ENCODE data around the gene CDK16. TPM values are rescaled to one million over a fixed set of nuclear protein-coding genes. Genes with fewer than 3 reads are reported as not detected.

The CDK16 gene
- total and polyA plus RNA-seq, 8 donors: 31.2 to 156 (median 47.4) TPM

- intact Hi-C loops (cut with DNase I; ENCODE audit: low total_unique reads): no loop called here
- Histone ChIP-seq H3K36me3 (peaks cover 22 to 73% (median 71%) of the 10 kb centered on the region in 4 donors), H3K4me1 (no peaks in the 10 kb centered on the region), H3K9me3 (peaks cover 0 to 3% (median 0%) of the 10 kb centered on the region in 4 donors), H3K27ac (no peak overlapping the region), H3K4me3 (no peak overlapping the region), H3K27me3 (peaks cover 0 to 12% (median 0%) of the 10 kb centered on the region in 3 donors)
- DNase-seq: peak in 1 of 2 donors; percentile 21
- 83 to 96% (median 94%) methylated on average over 22 to 34 of the region's 34 CpGs for WGBS, 5 donors
- TF ChIP-seq, protein P1, sequence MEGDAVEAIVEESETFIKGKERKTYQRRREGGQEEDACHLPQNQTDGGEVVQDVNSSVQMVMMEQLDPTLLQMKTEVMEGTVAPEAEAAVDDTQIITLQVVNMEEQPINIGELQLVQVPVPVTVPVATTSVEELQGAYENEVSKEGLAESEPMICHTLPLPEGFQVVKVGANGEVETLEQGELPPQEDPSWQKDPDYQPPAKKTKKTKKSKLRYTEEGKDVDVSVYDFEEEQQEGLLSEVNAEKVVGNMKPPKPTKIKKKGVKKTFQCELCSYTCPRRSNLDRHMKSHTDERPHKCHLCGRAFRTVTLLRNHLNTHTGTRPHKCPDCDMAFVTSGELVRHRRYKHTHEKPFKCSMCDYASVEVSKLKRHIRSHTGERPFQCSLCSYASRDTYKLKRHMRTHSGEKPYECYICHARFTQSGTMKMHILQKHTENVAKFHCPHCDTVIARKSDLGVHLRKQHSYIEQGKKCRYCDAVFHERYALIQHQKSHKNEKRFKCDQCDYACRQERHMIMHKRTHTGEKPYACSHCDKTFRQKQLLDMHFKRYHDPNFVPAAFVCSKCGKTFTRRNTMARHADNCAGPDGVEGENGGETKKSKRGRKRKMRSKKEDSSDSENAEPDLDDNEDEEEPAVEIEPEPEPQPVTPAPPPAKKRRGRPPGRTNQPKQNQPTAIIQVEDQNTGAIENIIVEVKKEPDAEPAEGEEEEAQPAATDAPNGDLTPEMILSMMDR (IDR thresholded peaks at IDR 0.05): no peak
- TF ChIP-seq POLR2AphosphoS5 (IDR thresholded peaks at IDR 0.05): no peak
- TF ChIP-seq EP300 (IDR thresholded peaks at IDR 0.05): no peak
- no peak for TF ChIP-seq POLR2A (IDR thresholded peaks at IDR 0.05)
These were observed 47.4 kb upstream of the CDK16 start for GRCh38 chrX:47170861-47171692.

GRCh38 chrX:47171996-47172395, 46.5 kb upstream of the CDK16 start:
- peaks cover 0 to 14% (median 0%) of the 10 kb centered on the region in 3 donors for H3K27me3 ChIP-seq
- intact Hi-C loops (cut with DNase I; ENCODE audit: low total_unique reads): no loop called here
- H3K9me3 ChIP-seq: no peaks in the 10 kb centered on the region
- WGBS, 5 donors: 76 to 100% (median 91%) methylated on average over 1 to 2 of the region's 2 CpGs
- no peak overlapping the region for H3K4me3 ChIP-seq
- no peaks in the 10 kb centered on the region for H3K4me1 ChIP-seq
- no peak for TF ChIP-seq POLR2A (IDR thresholded peaks at IDR 0.05)
- TF ChIP-seq, protein P1 (IDR thresholded peaks at IDR 0.05): no peak
- peaks cover 22 to 82% (median 80%) of the 10 kb centered on the region in 4 donors for H3K36me3 ChIP-seq
- peak in 1 of 2 donors; percentile 9 for DNase-seq
- H3K27ac ChIP-seq: no peak overlapping the region

GRCh38 chrX:47172549-47172948, 45.9 kb upstream of the CDK16 start:
- no peak overlapping the region for H3K27ac ChIP-seq
- H3K36me3 ChIP-seq: peaks cover 24 to 88% (median 85%) of the 10 kb centered on the region in 4 donors
- 74 to 94% (median 83%) methylated on average over 3 to 7 of the region's 7 CpGs for WGBS, 5 donors
- peaks cover 0 to 15% (median 0%) of the 10 kb centered on the region in 3 donors for H3K27me3 ChIP-seq
- intact Hi-C loops (cut with DNase I; ENCODE audit: low total_unique reads): no loop called here
- peak in 1 of 2 donors; percentile 9 for DNase-seq
- TF ChIP-seq, protein P1 (IDR thresholded peaks at IDR 0.05): no peak
- TF ChIP-seq POLR2AphosphoS5 (IDR thresholded peaks at IDR 0.05) (no peak), EP300 (IDR thresholded peaks at IDR 0.05) (no peak), POLR2A (IDR thresholded peaks at IDR 0.05) (no peak)
- no peak overlapping the region for H3K4me3 ChIP-seq
- no peaks in the 10 kb centered on the region for H3K4me1 ChIP-seq
- no peaks in the 10 kb centered on the region for H3K9me3 ChIP-seq

DNA sequence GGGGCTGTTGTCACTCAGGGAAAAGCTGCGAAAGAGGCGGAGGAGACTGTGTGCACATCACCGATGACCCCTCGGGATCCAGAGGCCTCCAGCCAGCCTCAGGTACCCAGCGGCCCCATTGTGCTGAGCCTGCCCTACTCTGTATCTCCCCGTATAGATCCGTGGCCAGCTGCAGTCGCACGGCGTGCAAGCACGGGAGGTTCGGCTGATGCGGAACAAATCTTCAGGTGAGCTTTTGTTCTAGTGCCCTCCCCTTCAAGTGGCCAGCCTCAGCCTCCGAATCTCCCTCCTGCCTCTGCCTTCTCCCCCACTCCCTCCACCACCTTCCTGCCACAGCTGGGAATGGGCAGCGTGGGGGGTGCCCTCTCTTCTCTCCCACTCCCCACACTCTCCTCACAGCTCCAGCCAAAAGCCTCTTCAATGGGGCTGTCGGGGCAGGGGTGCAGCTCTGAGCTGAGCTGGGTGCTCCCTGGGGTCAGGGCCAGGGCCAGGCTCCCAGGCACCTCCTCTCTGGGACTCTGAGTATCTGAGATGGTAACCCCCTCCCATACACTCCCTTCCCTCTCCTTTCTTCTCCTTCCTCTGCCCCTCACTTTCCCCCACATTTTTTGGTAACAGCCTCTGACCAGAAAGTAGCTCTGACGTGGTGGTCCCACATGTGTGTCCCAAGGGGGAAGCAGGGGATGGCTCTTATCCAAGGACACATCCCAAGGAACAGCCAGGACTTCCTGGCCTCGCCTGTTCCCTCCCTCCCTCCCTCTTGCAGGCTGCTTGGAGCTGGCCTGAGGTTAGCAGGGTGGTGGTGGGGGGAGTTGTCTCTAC, 45.3 kb upstream of the CDK16 start:
- Histone ChIP-seq H3K36me3 (peaks cover 30 to 94% (median 92%) of the 10 kb centered on the region in 4 donors), H3K27me3 (peaks cover 0 to 21% (median 0%) of the 10 kb centered on the region in 3 donors), H3K4me1 (no peaks in the 10 kb centered on the region), H3K27ac (no peak overlapping the region), H3K4me3 (no peak overlapping the region), H3K9me3 (no peaks in the 10 kb centered on the region)
- peak in 1 of 2 donors; percentile 20 for DNase-seq
- 81 to 90% (median 86%) methylated on average over 7 to 18 of the region's 18 CpGs for WGBS, 5 donors
- intact Hi-C loops (cut with DNase I; ENCODE audit: low total_unique reads): no loop called here
- TF ChIP-seq EP300 (IDR thresholded peaks at IDR 0.05) (no peak), POLR2A (IDR thresholded peaks at IDR 0.05) (no peak), POLR2AphosphoS5 (IDR thresholded peaks at IDR 0.05) (no peak)
- TF ChIP-seq, protein P1 (IDR thresholded peaks at IDR 0.05): no peak

Data from stomach (tissue), 9 donors.